Loucy (cell line): Measurements from ENCODE around the gene SMYD2.

Experiments
- EZH2phosphoT487 ChIP-seq: fragments of 200-600 bp; IDR thresholded peaks from 2 replicates; pipeline ENCODE4 v1.6.1; 2018; ENCODE audit warnings: antibody characterized with exemption, mild to moderate bottlenecking, moderate library complexity, borderline replicate concordance
- TF ChIP-seq, protein P1 (sequence below): fragments of 200-600 bp; sonication (generic); conservative IDR thresholded peaks from 2 replicates; pipeline ENCODE4 v1.5.1; 2014; ENCODE audit warnings: mild to moderate bottlenecking, antibody characterized with exemption, low read length

DNA sequence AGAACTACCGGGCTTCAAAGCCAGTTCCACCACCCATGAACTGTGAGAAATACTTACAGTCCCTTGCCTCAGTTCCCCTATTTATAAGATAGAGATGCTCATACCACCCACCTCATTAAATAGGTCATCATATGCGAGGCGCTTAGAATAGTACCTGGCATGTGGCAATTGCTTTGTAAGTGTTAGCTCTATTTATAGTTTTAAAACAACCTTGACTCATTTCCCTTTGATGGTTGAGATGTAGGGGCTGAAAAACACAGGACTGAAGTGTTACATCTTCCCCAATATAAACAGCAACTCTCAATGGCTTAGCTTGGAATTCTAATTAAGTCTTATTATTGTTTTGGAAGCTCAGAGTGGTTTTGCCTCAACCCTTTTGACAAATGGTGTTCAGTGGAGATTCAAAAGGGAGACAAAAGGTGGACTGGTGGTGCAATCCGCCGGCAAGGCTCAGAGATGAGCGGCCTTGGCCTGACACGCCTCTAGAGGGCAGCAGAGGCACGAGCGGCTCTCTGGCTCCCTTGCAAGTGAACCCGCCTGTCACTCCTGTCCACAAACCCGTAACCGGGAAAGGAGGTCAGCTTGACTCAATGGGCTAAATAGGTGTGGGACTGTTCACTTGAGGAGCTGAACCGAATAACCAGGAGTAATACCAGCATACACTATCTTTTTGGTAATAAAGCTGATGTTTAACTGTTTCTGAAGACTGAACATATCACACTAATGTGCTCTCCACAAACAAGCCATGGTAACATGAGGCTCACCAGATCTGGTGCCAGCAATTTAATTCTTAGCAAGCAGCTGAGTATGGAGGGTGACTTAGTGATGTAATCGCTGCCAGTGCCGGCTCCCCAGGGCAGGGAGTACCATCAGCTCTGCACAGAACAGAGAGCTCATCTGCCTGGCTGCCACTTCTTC is 19.5 kb upstream of the SMYD2 start:
- TF ChIP-seq, protein P1, sequence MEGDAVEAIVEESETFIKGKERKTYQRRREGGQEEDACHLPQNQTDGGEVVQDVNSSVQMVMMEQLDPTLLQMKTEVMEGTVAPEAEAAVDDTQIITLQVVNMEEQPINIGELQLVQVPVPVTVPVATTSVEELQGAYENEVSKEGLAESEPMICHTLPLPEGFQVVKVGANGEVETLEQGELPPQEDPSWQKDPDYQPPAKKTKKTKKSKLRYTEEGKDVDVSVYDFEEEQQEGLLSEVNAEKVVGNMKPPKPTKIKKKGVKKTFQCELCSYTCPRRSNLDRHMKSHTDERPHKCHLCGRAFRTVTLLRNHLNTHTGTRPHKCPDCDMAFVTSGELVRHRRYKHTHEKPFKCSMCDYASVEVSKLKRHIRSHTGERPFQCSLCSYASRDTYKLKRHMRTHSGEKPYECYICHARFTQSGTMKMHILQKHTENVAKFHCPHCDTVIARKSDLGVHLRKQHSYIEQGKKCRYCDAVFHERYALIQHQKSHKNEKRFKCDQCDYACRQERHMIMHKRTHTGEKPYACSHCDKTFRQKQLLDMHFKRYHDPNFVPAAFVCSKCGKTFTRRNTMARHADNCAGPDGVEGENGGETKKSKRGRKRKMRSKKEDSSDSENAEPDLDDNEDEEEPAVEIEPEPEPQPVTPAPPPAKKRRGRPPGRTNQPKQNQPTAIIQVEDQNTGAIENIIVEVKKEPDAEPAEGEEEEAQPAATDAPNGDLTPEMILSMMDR, result peak; percentile 97
- no peak for TF ChIP-seq EZH2phosphoT487
